HFFc6 (cell line): ENCODE results near the gene BHLHE41. TPM values are rescaled to one million over a fixed set of nuclear protein-coding genes. Genes with fewer than 3 reads are reported as not detected.

Source experiments
- DNase-seq: peaks from one replicate; pipeline ENCODE4 v3.0.0-alpha.2; 2018
- H3K27ac Mint-ChIP-seq: 2 replicates; pipeline ENCODE4 v1.8.0; 2020; ENCODE audit warnings: mild to moderate bottlenecking, mixed read lengths
- H3K27me3 Mint-ChIP-seq: 2 replicates; pipeline ENCODE4 v1.8.0; 2021; ENCODE audit warnings: mild to moderate bottlenecking, moderate library complexity, mixed read lengths; ENCODE audit not compliant: insufficient read depth
- H3K36me3 Mint-ChIP-seq: 2 replicates; pipeline ENCODE4 v1.8.0; 2021; ENCODE audit warnings: low read depth, mixed read lengths
- H3K4me1 Mint-ChIP-seq: 2 replicates; pipeline ENCODE4 v1.8.0; 2020; ENCODE audit warnings: low read depth, mixed read lengths
- H3K4me3 Mint-ChIP-seq: 2 replicates; pipeline ENCODE4 v1.8.0; 2020; ENCODE audit warnings: mild to moderate bottlenecking, moderate library complexity, mixed read lengths
- H3K9me3 Mint-ChIP-seq: 2 replicates; pipeline ENCODE4 v1.8.0; 2020; ENCODE audit warnings: mild to moderate bottlenecking, mixed read lengths
- total RNA-seq, 6 experiments: library from RNA; stranded (reverse); fragmentation: NEBNext Ultra II Directional; extraction: Animal tissue kit (Norgen Biotek cat#: 25700); gene quantifications; 2 replicates in 1 of 6; 3 replicates in 5 of 6; pipeline ENCODE4 v1.2.3, GENCODE V29; 2021
- TF ChIP-seq, protein P1 (sequence below): fragments of 200-600 bp; sonication (generic); IDR thresholded peaks from 2 replicates; pipeline ENCODE4 v1.5.0; 2021; ENCODE audit warnings: antibody characterized with exemption, mild to moderate bottlenecking

Gene BHLHE41
- total RNA-seq, 6 experiments from 2014 or later, result 12.3 to 17.6 (median 13.8) TPM

- peaks cover 2% of the 10 kb centered on the region for H3K4me1 Mint-ChIP-seq
- no peak overlapping the region for H3K4me3 Mint-ChIP-seq
- no peaks in the 10 kb centered on the region for H3K36me3 Mint-ChIP-seq
- H3K9me3 Mint-ChIP-seq, result no peaks in the 10 kb centered on the region
- DNase-seq, result no peak
- H3K27me3 Mint-ChIP-seq, result peaks cover 5% of the 10 kb centered on the region
- no peak overlapping the region for H3K27ac Mint-ChIP-seq
- TF ChIP-seq, protein P1, sequence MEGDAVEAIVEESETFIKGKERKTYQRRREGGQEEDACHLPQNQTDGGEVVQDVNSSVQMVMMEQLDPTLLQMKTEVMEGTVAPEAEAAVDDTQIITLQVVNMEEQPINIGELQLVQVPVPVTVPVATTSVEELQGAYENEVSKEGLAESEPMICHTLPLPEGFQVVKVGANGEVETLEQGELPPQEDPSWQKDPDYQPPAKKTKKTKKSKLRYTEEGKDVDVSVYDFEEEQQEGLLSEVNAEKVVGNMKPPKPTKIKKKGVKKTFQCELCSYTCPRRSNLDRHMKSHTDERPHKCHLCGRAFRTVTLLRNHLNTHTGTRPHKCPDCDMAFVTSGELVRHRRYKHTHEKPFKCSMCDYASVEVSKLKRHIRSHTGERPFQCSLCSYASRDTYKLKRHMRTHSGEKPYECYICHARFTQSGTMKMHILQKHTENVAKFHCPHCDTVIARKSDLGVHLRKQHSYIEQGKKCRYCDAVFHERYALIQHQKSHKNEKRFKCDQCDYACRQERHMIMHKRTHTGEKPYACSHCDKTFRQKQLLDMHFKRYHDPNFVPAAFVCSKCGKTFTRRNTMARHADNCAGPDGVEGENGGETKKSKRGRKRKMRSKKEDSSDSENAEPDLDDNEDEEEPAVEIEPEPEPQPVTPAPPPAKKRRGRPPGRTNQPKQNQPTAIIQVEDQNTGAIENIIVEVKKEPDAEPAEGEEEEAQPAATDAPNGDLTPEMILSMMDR, result no peak
Observed at GRCh38 chr12:26133521-26133920, 8.7 kb upstream of the BHLHE41 start.

DNA sequence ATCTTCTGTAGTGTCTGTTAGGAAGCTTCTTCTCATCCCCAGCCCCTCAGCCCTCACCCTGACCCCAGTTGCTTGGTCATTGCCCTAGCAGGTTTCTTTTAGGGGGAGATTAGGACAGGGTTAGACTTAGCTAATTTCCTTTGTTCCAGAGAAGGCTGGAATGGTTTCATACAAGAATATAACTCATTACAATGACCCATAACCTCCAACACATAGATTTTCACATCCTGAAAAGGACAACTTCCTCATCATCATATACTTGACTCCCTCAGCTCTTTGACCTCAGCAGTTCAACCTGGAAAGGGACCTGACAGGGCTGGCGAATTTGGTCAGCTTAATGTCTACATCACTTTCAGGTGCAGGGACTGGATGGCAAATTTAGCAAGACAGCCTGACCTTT, 8.0 kb upstream of the BHLHE41 start:
- no peak overlapping the region for H3K4me3 Mint-ChIP-seq
- H3K27me3 Mint-ChIP-seq, result peaks cover 5% of the 10 kb centered on the region
- no peaks in the 10 kb centered on the region for H3K9me3 Mint-ChIP-seq
- peaks cover 8% of the 10 kb centered on the region for H3K4me1 Mint-ChIP-seq
- H3K27ac Mint-ChIP-seq, result no peak overlapping the region
- DNase-seq, result no peak
- TF ChIP-seq, protein P1, result no peak
- no peaks in the 10 kb centered on the region for H3K36me3 Mint-ChIP-seq

- Mint-ChIP-seq H3K9me3 (no peaks in the 10 kb centered on the region), H3K4me1 (peaks cover 18% of the 10 kb centered on the region), H3K36me3 (no peaks in the 10 kb centered on the region), H3K27ac (no peak overlapping the region), H3K4me3 (no peak overlapping the region), H3K27me3 (peaks cover 5% of the 10 kb centered on the region)
- TF ChIP-seq, protein P1, result no peak
- no peak for DNase-seq
Observed at GRCh38 chr12:26131936-26132335, 7.1 kb upstream of the BHLHE41 start.

GRCh38 chr12:26130728-26131127, 5.9 kb upstream of the BHLHE41 start:
- Mint-ChIP-seq H3K27ac (no peak overlapping the region), H3K4me1 (peaks cover 22% of the 10 kb centered on the region), H3K36me3 (no peaks in the 10 kb centered on the region), H3K27me3 (peaks cover 5% of the 10 kb centered on the region), H3K4me3 (no peak overlapping the region), H3K9me3 (no peaks in the 10 kb centered on the region)
- TF ChIP-seq, protein P1, result no peak
- DNase-seq, result no peak

DNA sequence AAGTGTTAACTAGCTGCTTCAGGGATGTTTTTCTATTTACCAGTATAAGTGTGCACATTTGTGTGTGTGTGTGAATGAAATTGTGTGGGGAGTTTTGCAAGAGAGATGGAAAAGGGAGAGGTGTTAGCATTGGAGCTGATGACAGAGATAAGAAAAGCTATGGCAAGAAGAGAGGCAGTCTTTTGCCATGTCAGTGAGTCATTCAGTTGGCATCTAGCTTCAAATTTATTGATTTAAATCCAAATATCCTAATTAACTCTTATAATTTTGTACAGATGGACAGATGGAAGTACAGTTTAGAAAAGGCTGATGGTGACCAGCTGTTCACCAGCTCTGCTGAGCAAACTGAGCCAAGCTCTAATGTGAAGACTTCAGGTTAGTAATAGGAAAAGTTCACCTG, 3.3 kb upstream of the BHLHE41 start:
- DNase-seq, result peak; percentile 20
- Mint-ChIP-seq H3K27me3 (peaks cover under 1% of the 10 kb centered on the region), H3K9me3 (no peaks in the 10 kb centered on the region), H3K27ac (no peak overlapping the region), H3K4me1 (peaks cover 40% of the 10 kb centered on the region), H3K36me3 (no peaks in the 10 kb centered on the region), H3K4me3 (no peak overlapping the region)
- TF ChIP-seq, protein P1, result no peak

DNA sequence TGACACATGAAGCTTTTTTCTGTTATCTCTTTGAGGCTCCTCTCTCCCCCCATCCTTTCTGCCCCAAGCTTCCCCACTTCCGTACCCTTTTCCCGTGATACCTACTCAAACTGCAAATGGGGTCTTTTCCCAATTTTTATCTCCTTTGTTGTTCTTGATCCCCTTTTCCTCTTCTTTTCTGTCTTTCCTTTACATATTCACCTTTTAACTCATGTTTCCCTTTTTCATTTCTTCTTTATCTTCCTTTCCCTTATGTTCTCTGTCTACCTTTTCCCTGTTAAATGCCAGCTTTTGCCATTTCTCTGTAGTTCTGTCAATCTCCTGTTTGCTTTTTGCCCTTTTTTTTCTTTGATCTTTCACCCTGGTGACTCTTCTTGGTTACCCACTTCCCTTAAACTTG, 2.6 kb upstream of the BHLHE41 start:
- H3K27ac Mint-ChIP-seq, result peak overlapping the region; percentile 13
- DNase-seq, result no peak
- peak overlapping the region; percentile 32; the same call in 1 of the 2 replicates for H3K4me3 Mint-ChIP-seq
- H3K4me1 Mint-ChIP-seq, result peaks cover 44% of the 10 kb centered on the region
- no peaks in the 10 kb centered on the region for H3K36me3 Mint-ChIP-seq
- no peaks in the 10 kb centered on the region for H3K9me3 Mint-ChIP-seq
- TF ChIP-seq, protein P1, result no peak
- no peaks in the 10 kb centered on the region; the same call in none of the 2 replicates for H3K27me3 Mint-ChIP-seq
